Measurements from ENCODE around the gene FLNB. TPM values are rescaled to one million over a fixed set of nuclear protein-coding genes. Genes with fewer than 3 reads are reported as not detected.

The FLNB gene
- total RNA-seq, 1 experiment from 2014 or later, result 83.4 TPM

GRCh38 chr3:57966829-57967228, 41.4 kb upstream of the FLNB start:
- H2BK120ac ChIP-seq (ENCODE audit: low read depth, low read length, poor library complexity, severe bottlenecking), result no peak overlapping the region
- H3K27ac ChIP-seq (ENCODE audit: insufficient read length, low read depth, low read length), result no peak overlapping the region
- H3K18ac ChIP-seq (ENCODE audit: insufficient read length, low read depth, low read length), result no peak overlapping the region
- no peaks in the 10 kb centered on the region for H3K23me2 ChIP-seq (ENCODE audit: insufficient read length, low read depth, low read length, poor library complexity, severe bottlenecking)
- no peak overlapping the region for H2BK20ac ChIP-seq (ENCODE audit: low read depth, low read length, poor library complexity, severe bottlenecking)
- no peak overlapping the region for H4K5ac ChIP-seq (ENCODE audit: insufficient read length, low read depth, low read length)
- H2AFZ ChIP-seq (ENCODE audit: low read length), result no peak overlapping the region
- H2BK15ac ChIP-seq (ENCODE audit: low read depth, low read length), result no peak overlapping the region
- no peak overlapping the region for H3K23ac ChIP-seq (ENCODE audit: insufficient read length, low read depth, low read length)
- H4K8ac ChIP-seq (replicated peaks; ENCODE audit: insufficient read length, low read depth, low read length), result no peak overlapping the region
- TF ChIP-seq CTCF (conservative IDR thresholded peaks at IDR 0.05), result no peak
- no CpG with 5 or more reads among the region's 4 CpGs for WGBS (ENCODE audit: extremely low coverage, insufficient read length, low lambda C conversion rate)
- H4K20me1 ChIP-seq (ENCODE audit: control insufficient read depth, insufficient read depth, insufficient read length), result no peaks in the 10 kb centered on the region
- no peak for DNase-seq
- H2BK5ac ChIP-seq (ENCODE audit: insufficient read length, low read length), result no peak overlapping the region
- H3K9me3 ChIP-seq (ENCODE audit: control insufficient read depth, low read depth, low read length), result no peaks in the 10 kb centered on the region
- Mint-ChIP-seq H3K27me3 (ENCODE audit: low read depth) (no peaks in the 10 kb centered on the region), H3K9me3 (no peaks in the 10 kb centered on the region), H3K36me3 (ENCODE audit: insufficient read depth in 1 of 3, low read depth in 3 of 3) (no peaks in the 10 kb centered on the region), H3K27ac (no peak overlapping the region), H3K4me1 (peaks cover 13 to 15% of the 10 kb centered on the region in 2 experiments), H3K4me3 (no peak overlapping the region)
- no peaks in the 10 kb centered on the region for H3K27me3 ChIP-seq (ENCODE audit: insufficient read depth, low read length)
- H2BK12ac ChIP-seq (ENCODE audit: insufficient read length, low read depth, low read length), result no peak overlapping the region
- no peaks in the 10 kb centered on the region; the same call in 1 of the 2 replicates for H3K4me1 ChIP-seq (ENCODE audit: insufficient read depth, low read length)
- no peak overlapping the region for H3T11ph ChIP-seq (ENCODE audit: low read length)
- no peak overlapping the region for H3K56ac ChIP-seq (ENCODE audit: insufficient read length, low read depth, low read length)
- H4K91ac ChIP-seq (ENCODE audit: insufficient read length, low read depth, low read length), result no peak overlapping the region
- H3K14ac ChIP-seq (ENCODE audit: insufficient read depth, low read length), result no peak overlapping the region
- H3K79me2 ChIP-seq (ENCODE audit: insufficient read depth, low read length), result no peaks in the 10 kb centered on the region
- no peaks in the 10 kb centered on the region for H3K79me1 ChIP-seq (ENCODE audit: insufficient read depth, low read depth, low read length, poor library complexity, severe bottlenecking)
- no peak overlapping the region for H3K4me2 ChIP-seq (ENCODE audit: insufficient read depth, insufficient read length, low read length)
- H3K4ac ChIP-seq (ENCODE audit: low read depth, low read length), result no peak overlapping the region
- H3K9ac ChIP-seq (ENCODE audit: extremely low read depth, insufficient read length, low read length), result no peak overlapping the region
- H2AK5ac ChIP-seq (ENCODE audit: insufficient read length, low read length), result no peak overlapping the region

All from H9 (cell line).